SHP77 (cell line): ENCODE data around the gene UVSSA.

ENCODE experiments used
- DNase-seq, 2 experiments: peaks; one replicate each; lab custom pipeline; 2025; lab: John Stamatoyannopoulos, UW

The UVSSA gene

DNA sequence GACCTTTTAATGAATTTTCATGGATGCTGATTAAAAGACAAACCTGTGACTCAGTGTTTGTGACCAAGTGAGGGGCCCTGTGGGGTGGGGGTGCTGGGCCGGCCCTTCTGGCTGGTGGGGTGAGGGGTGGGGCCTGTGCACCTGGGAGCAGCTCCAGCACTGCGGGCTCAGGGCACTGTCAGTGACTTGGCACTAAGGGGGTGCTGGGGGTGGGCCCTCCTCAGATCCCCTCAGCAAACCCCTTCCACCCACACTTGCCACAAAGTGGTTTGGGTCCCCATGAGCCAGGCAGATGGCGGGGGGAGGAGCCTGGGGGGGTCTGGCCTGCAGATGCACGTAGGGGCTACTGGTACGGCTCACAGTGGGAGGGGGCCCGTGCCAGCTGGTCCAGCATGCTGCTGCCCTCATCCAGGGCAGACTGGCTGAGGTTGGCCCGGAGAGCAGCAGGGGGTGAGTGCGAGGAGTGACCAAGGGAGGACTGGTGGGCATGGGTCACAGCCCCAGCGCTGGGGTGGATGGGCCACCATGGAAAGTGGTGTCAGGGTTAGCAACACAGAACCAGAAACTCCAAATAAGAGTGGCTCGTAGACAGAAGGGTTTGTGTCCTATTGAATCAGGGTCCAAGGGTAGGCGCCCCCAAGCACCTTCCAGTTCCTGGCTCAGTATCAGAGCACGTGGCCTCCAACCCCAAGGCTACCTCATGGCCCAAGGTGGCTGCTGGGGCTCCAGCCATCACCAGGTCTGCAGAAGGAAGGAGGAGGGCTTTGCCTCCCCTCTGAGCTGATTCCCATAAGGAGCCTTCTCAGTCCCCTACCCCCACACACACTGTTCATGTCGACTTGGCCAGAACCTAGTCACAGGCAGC lies 49.2 kb downstream of the UVSSA start:
- DNase-seq: no peak

DNA sequence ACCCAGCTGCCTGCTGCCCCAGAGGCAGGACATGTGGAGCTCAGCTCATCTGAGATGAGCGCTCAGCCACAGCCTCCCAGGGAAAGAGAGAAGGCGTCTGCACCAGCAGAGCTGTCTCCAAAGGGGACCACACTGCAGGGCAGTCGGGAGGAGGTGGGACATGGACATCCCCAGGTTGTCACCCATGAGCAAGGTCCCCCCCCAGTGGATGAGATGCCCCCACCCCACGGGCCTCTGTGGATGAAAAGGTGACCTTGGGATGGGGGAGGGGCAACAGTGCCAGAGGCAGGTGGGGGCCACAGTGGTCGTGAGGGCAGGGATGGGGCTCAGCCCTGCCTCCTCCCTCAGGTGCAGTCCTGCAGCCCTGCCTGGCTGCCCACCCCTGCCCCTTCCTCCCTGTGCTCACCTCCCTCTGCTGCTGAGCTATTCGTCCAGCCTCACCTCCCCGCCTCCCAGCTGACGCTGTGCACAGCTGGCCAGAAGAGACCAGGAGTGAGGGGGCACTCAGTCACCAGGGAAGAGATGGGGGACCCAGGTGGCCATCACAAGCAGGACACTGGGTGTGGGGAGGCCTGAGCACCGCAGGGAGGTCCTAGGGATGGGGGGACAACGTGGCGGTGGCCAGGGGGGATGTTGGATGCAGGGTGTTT lies 49.9 kb downstream of the UVSSA start:
- no peak for DNase-seq

DNA sequence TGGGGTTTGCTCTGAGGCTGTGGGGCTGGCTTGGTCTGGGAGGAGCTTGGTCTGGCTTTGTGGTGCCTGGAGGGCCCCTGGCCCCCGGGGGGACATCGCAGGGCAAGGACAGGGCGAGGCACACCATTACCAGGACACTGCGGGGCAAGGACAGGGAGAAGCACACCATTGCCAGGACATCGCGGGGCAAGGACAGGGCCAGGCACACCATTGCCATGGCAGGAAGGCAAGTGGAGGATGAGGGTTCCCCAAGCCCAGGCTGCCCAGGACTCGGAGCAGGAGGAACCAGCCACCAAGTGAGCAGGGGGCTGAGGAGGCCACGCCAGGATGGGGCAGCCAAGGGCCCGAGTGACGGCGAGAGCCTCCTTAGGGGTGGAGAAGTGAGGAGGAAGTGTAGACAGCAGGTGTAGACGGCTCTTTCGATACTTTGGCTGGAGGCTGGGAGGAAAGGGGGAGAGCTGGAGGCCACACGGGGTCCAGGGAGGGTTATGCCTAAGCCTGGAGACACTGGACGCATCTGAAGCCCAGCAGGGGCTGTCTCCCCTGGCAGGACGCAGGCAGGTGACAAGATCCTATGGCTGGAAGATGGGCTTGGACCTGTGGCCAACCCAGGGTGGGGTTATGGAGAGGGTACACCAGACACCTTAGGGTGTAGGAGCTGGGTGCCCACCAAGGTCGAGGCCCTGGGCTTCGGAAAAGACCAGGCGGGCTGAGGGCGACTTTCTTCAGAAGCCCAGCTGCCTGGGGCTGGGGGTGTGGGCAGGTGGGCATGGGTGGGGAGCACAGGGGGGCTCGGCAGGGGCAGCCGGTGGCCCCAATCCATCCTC lies 51.9 kb downstream of the UVSSA start:
- DNase-seq: no peak

DNA sequence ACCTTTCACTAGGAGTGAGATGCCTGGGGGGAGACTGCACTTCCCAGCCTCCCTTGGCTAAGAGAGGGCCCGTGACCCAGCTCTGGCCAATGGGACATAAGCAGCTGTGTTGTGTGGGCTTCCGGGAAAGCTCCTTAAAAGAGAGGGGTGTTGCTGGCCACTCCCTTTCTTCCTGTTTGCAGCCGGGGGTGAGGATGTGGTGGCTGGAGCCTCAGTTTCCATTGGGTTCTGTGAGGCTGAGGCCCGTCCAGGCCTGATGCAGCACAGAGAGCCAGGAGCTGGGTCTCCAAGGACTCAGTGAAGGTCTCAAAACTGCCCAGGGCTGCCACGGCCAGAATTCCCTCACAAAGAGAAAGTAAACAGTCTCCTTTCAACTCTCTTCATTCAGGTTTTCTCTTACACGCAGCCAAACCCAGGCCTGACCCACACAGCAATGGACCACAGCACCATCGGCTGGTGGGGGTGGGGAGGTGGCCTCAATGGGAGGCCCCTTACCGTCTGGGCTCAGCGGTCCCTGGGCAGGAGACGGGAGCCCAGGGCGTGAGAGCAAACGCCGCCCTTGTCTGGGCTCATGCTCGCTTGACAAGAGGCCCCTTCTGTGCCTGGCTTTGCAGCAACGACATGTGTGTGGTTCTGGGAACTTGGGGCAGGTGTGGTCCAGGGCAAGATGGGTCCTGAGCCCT lies 52.6 kb downstream of the UVSSA start:
- DNase-seq: no peak

DNA sequence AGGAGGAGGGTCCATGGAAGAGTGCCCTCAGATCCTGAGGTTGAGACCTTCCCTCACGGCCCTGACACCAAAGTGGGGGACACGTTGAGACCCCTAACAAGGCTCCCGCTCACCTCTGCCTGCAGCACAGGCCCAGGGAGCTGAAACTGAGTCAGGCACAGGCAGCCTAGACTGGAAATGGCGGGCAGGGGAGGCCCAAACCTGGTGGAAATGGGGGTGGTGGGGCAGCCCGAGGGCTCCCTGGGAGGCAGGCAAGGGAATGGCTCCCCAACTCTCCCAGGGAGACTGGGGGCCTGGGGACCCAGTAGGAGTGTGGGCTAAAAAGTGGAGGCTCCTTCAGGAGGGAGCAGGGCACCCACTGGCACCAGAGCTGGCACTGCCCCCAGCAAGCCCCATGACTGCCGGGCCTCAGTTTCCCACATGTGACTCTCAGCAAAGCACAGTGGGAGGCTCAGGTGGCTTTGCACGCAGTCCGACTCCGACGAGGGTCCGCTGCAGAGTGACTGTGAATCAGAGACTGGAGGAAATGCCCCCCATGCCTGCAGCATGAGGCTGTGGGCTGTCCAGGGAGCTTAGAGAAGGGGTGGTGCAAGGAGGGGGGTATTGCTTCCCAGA lies 53.3 kb downstream of the UVSSA start:
- no peak for DNase-seq

DNA sequence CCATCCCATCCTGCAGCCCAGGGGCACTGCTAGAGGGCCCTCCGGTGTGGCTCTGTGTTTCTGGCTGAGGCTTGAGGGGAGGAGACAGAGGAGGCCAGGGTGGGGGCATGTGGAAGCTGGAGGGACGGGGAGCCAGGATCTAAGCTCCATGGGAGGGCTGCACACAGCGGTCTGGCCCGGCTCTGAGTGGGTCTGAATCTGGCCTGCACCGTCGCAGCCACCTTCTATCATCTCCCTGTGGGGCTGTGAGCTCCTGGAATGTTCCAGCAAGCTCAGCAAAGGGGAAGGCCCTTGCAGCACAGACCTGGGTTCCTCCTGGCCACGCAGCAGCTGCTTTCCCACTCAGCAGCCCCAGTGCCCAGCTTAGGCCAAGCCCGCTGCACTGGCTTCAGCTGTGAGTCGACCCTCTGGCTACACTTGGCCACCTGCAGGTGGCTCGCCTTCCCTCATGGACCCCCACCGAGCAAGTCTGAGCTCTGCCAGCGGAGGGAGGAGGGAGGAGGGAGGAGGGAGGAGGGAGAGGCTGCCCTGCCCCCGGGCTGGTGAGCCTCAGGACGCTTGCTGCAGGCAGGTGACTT lies 53.9 kb downstream of the UVSSA start:
- DNase-seq: no peak

DNA sequence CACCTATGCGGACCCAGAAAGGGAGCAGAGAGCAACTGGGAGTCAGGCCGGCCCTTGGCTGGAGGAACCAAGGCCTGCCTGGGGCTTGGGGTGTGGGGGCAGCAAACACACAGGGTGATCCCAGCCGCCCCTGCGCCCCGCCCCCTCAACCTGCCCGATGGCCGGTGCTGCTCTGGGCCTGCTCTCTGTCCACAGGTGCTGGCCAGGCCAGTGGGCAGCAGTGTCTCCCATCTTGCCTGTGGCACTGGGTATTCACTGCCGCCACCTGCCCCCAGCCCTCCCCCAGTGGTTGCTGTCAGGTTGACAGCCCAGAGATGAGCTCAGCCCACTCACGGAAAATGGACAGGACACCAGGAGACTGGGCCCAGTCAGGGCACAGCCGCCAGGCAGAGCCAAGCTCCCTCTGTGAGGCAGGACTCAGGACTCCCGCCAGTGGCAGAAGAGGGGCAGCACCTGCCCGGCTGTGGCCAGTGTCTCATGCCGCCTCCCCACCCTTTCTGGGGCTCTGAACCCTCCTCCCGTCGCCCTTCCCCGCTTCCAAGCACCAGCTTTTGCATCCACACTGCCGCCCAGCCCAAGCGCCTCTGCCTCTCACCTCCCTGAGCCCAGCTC lies 54.5 kb downstream of the UVSSA start:
- no peak for DNase-seq

DNA sequence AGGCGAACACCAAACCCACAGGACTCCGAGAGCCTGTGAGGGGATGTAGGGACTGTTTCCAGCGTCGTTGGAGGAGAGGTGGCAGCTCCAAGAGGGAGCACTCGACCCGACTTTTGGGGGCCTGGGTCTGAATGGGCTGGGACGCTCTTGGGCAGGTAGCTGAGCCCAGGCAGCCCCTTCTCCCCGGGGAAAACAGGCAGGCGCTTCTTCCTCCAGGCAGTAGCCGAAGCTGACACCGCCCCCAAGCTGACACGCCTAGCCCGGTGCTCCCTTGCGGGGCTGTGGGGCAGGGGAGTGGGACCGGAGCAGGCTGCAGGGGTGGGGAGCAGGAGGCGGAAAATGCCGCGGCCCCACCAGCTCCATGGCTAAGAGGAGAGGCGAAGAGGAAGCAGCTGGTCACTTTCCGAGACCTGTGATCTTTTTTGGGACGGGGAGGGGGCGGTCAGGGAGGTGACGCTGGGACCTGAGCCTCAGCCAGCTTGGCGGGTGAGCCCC lies 55.1 kb downstream of the UVSSA start:
- no peak for DNase-seq

DNA sequence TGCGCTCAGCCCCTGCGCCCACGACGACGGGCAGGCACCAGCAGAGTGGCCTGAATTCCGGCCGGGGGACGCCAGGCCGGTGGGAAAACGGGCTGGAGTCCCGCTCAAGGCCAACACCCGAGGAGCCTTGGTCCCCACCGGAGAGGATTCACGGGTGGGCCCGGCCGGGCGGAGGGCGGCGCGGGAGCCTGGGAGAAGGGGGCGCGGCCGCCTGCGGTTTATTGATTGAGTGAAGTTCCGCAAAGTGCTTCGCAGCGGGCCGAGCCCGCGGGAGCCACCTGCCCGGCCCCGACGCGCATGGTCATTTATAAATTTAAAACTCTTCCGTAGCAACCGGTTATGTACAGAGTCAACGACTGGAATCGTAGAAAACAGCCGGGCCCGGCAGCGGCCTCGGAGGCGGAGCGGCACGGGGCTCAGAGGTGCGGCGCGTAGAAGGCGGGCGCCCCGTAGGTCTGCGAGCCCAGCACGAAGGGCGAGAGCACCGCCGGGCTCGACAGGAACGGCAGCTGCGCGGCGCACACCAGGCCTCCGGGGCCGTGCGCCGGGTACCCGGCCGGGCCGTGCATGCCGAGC lies 55.6 kb downstream of the UVSSA start:
- no peak for DNase-seq

DNA sequence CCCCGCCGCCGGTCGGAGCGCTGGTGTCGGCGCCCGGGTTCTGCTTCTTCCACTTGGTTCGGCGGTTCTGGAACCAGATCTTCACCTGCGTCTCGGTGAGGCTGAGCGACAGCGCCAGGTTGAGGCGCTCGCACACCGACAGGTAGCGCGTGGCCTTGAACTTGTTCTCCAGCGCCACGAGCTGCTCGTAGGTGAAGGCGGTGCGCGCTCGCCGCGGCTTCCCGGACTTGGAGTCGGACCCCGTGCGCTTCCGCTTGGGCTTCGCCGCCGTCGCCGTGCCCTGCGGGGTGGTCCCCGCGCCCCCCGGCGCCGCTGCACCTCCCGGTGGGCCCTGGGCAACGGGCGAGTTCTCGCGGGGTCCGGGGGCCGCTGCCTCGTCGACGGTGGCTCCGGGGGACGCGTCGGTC lies 56.2 kb downstream of the UVSSA start:
- no peak for DNase-seq

DNA sequence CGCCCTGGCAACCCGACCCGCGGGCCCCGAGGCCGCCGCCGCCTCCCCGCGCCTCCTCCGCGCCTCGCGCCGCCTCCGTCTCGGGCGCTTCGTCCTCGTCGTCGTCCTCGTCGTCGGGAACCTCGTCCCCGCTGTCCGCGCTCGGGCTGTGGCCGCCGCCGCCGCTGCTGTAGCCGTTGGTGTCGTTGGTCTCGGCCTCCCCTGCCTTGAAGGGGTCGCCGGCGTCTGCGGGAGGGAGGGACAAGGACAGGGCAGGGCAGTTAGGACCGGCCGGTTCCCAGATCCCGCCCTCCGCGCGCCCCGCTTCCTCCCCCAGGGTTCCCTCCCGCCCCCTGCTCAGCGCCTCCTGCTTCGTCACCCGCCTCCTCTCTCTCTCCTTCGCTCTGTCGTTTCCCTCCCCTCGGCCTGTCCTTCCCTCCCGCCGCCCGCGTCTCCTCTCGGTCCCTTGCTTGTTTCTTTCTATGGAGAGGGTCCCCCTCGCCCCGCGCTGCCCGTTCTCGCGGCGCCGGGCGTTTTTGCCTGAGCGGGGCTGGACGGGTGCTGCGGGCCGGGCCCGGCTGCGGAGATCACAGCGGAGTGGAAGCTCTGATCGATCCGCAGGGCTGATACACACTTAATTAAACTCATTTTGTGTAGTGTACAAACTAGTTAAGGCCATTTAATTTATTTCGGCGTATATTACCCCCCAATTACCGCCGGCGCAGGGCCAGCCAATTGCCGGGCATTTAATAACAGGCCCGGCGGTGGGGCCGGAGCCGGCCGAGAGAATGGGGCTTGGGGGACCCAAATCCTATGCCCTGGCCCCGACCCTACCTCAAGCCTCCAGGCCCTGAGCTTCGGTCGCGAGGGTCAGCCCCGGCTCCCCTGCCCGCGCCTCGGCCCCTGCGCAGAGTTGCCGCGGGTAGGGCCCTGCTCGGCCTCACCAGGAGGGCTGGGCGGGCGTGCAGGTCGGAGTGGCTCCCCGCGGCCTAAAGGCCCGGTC lies 56.9 kb downstream of the UVSSA start:
- DNase-seq: no peak

DNA sequence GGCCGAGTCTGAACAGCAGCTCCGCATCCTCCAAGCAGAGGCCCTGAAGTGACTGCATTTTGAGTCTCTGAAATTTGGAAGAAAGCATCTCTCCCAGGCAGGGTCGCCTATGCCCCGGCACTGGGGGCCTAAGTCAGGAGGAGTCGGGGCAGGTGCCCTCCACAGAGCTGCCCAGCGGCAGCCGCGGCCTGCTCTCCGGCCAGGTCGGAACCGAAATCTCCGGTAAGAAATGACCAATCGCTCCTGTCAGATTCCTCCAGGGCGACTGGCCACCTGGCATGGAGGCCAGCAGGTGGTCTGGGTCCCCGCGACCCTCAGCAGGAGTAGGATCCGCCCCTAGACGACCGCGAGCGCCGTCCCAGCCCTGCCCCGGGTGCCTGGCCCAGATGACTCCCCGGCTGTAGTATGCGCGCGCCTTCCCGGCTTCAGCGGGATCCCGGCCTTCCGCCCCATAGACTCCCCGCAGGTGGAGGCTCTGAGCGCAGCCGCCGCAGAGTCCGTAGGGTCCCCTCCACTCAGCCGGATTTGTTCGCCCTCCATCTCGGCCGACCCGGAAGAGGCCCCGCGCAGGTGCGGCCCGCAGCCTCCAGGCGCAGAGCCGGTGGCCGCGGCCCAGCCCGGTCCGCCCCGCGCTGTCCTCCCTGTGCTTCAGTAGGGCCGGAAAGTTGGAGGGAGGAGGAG lies 57.7 kb downstream of the UVSSA start:
- no peak for DNase-seq

DNA sequence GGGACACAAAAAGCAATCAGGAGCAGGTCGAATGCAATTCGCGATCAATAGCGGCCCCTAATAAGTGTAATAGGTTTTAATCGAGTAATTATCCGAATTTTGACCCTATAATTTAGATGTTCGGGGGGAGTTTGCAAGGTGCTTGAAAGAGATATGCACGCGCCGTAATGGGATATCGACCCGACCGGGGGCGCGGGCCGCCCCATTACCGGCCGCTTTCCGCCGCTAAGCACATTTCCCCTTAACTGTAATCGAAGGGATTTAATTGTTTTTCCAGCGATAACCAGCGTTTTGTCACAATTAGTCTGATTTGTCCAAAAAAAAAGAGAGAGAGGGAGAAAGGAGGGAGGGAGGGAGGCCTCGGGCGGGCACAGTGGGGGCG lies 58.2 kb downstream of the UVSSA start:
- no peak for DNase-seq

DNA sequence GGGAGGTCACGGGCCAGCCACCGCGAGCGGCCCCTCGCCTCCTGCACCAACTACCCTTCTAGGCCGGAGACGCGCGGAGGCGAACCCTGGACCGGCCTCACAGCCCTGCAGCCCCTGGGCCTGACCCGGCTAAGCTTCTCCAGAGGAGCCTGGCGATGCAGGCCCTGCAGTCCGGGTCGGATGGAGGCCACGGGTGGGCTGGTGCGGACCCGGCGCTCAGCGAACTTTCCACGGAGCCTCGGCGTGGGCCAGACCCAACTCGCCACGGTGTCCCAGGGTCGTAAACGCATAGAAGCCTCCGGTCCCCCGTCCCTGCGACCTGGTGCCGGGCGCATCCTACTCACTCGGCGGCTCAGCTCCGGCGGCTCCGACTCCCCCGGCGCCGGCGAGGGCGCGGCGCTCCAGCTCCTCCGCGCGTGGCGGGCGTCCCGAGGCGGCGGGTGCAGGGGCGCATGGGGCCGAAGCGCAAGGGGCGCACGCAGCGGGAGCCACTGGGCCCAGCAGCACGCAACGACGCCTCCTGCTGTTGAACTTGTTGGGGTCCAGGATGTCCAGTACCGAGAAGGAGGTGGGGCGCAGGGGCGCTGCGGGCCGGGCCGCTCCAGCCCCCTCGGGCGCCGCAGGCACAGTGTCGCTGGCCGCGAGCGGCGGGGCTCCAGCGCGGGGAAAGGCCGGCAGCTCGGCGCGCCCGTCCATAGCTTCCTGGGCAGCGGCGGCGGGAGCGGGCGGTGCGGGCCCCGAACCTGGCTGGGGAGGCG lies 58.8 kb downstream of the UVSSA start:
- no peak for DNase-seq

DNA sequence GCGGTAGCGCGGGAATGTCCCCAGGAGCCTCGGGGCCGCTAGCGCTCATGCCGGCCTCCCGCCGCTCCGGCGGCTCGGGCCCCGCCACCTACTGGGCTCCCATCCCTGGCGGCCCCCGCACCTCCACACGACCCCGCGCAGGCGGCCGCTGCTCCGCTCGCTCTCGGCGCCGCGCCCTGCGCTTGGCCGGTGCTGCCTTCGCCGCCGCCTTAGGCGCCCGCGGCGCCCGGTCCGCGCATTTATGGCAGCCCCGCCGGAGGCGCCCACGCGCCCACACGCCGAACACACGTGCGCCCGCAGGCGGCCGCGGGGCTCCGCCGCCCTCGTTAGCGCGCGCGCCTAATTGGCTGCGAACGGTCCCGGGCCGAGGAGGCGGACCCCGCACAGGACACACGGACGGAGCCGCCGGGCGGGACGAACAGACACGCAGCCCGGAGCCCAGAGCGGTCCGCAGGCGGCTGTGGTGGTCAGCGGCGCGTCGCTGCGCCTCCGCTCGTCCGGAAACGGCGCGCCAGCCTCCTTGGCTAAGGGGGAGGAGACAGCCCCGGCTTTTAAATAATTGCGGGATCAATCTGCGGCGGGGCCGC lies 59.5 kb downstream of the UVSSA start, which contains the start of gene NKX1-1:
Gene NKX1-1, minus strand, starts transcription at position 49 of the 587 bp plus-strand sequence. Its CDS starts 0 bp downstream, at position 49.
- no peak for DNase-seq

DNA sequence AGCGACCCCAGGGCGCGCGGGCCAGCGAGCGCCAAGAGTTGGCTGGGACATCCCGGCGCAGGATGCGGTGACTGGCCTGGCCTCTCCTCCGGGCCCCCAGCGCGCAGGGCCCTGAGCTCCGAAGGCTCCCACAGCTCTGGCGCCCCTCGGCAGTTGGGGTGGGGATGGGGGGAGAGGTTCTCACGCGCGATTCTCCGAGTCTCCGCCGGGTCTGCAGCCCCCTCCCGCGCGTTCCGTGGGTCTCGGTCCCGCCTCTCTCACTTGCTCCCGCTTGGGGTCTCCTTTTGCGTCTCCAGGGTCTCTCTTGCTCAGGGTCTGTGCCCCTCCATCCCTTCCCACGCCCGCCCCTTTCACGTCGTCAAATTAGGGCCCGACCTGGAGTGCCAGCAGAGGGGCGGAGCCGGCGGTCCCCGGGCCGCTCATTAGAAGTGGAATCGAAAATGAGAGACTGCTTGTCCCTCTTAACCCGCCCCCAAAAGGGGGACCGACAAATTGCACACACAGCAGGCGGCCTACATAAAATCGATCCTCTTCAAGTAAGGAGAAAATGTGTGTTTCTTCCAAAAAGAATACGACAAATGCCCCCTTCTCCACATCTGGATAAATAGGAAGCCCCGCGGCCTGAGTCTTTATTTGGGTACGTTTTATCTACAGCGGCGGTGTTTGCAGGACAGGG lies 60.1 kb downstream of the UVSSA start:
- no peak for DNase-seq
